MCF 10A (cell line): Measurements from ENCODE around the gene PRMT1. TPM values are rescaled to one million over a fixed set of nuclear protein-coding genes. Genes with fewer than 3 reads are reported as not detected.

Source experiments
- BruUV-seq: library from RNA; stranded (reverse); fragments of 400-500 nt; replicated peaks from 2 replicates; lab custom pipeline; 2021; lab: Mats Ljungman, UMichigan
- CTCF ChIA-PET: fragments of 300-600 bp; sonication (Branson Sonifier 250); formaldehyde crosslinking; extraction: SDS; loops from one replicate; lab custom pipeline; 2021; ENCODE audit warnings: antibody characterized with exemption, inconsistent platforms; lab: Yijun Ruan, JAX
- POLR2A ChIA-PET: fragments of 300-600, 350-650 bp; sonication (Branson Sonifier 250); formaldehyde crosslinking; extraction: SDS; loops from one replicate; lab custom pipeline; 2020; ENCODE audit warnings: antibody characterized with exemption, inconsistent platforms; lab: Yijun Ruan, JAX
- DNase-seq: peaks from one replicate; pipeline ENCODE4 v3.0.0-alpha.2; 2018; ENCODE audit not compliant: unreplicated experiment
- H3K27ac Mint-ChIP-seq: one replicate; pipeline ENCODE4 v1.8.0; 2022; ENCODE audit warnings: mild to moderate bottlenecking, low read depth, mixed read lengths; ENCODE audit not compliant: unreplicated experiment
- H3K27me3 Mint-ChIP-seq: one replicate; pipeline ENCODE4 v1.8.0; 2022; ENCODE audit warnings: mixed read lengths; ENCODE audit not compliant: insufficient read depth, unreplicated experiment
- H3K36me3 Mint-ChIP-seq: one replicate; pipeline ENCODE4 v1.8.0; 2022; ENCODE audit warnings: mild to moderate bottlenecking, moderate library complexity, mixed read lengths; ENCODE audit not compliant: insufficient read depth, unreplicated experiment
- H3K4me1 Mint-ChIP-seq: one replicate; pipeline ENCODE4 v1.8.0; 2022; ENCODE audit warnings: mixed read lengths; ENCODE audit not compliant: insufficient read depth, unreplicated experiment
- H3K4me3 Mint-ChIP-seq: one replicate; pipeline ENCODE4 v1.8.0; 2022; ENCODE audit warnings: mild to moderate bottlenecking, moderate library complexity, mixed read lengths; ENCODE audit not compliant: unreplicated experiment
- H3K9me3 Mint-ChIP-seq: one replicate; pipeline ENCODE4 v1.8.0; 2022; ENCODE audit warnings: mixed read lengths; ENCODE audit not compliant: unreplicated experiment
- intact Hi-C: fragments of 100-400 bp; cut with micrococcal nuclease; formaldehyde crosslinking; loops from 2 replicates; pipeline ENCODE4 v1.14.1; 2022
- total RNA-seq: library from RNA; stranded (reverse); gene quantifications from 2 replicates; pipeline ENCODE4 v1.2.3, GENCODE V29; 2022
- TF ChIP-seq, protein P1 (sequence below): fragments of 200-600 bp; IDR thresholded peaks from one replicate; pipeline ENCODE4 v1.8.0; 2022; ENCODE audit warnings: antibody characterized with exemption, mild to moderate bottlenecking; ENCODE audit not compliant: unreplicated experiment

The PRMT1 gene
- total RNA-seq, 1 experiment from 2014 or later = 304 TPM

GRCh38 chr19:49687566-49688316 is 10.7 kb downstream of the PRMT1 start:
- peaks cover 14% of the 10 kb centered on the region for H3K4me1 Mint-ChIP-seq
- H3K4me3 Mint-ChIP-seq = no peak overlapping the region
- CTCF ChIA-PET = interaction anchor here (0.6 kb wide), 1 partner anchor 9 kb away, joined by 3 read pairs; no protein-coding TSS in a partner anchor
- POLR2A ChIA-PET = no interaction called here
- DNase-seq = no peak
- TF ChIP-seq, protein P1, sequence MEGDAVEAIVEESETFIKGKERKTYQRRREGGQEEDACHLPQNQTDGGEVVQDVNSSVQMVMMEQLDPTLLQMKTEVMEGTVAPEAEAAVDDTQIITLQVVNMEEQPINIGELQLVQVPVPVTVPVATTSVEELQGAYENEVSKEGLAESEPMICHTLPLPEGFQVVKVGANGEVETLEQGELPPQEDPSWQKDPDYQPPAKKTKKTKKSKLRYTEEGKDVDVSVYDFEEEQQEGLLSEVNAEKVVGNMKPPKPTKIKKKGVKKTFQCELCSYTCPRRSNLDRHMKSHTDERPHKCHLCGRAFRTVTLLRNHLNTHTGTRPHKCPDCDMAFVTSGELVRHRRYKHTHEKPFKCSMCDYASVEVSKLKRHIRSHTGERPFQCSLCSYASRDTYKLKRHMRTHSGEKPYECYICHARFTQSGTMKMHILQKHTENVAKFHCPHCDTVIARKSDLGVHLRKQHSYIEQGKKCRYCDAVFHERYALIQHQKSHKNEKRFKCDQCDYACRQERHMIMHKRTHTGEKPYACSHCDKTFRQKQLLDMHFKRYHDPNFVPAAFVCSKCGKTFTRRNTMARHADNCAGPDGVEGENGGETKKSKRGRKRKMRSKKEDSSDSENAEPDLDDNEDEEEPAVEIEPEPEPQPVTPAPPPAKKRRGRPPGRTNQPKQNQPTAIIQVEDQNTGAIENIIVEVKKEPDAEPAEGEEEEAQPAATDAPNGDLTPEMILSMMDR = no peak
- H3K36me3 Mint-ChIP-seq = peaks cover 62% of the 10 kb centered on the region
- no peaks in the 10 kb centered on the region for H3K9me3 Mint-ChIP-seq
- H3K27me3 Mint-ChIP-seq = no peaks in the 10 kb centered on the region
- H3K27ac Mint-ChIP-seq = no peak overlapping the region
- intact Hi-C loops = no loop called here
- BruUV-seq = no TSS peak

DNA sequence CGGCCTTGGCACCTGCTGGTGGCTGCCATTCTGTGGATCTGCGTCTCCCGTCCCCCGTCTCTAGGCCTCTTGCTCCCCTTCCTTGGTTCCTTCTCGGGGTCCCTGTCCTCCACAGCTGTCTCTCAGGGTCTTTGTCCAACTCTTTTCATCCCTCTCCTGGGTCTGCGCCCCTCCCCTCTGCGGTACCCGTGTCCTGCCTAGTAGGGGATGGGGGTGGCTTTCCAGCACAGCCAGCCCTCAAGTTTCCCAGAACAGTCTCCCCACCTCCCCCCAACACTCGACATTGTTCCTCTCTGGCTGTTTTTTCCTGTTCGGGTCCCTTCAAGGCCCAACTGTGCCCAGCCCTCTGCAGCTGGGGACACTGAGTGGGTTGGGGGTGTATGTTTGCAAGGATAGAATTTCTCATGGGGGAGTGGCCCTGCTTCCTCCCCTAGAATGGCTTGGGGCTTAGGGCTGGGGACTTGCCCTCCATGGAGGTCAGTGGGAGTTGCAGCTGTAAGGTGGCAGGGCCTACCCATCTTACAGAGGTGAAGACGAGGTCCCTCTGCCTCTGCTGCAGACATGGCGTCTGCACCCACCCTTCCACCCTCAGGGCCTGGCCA is 11.6 kb downstream of the PRMT1 start:
- DNase-seq = no peak
- Mint-ChIP-seq H3K27ac (no peak overlapping the region), H3K36me3 (peaks cover 53% of the 10 kb centered on the region), H3K27me3 (no peaks in the 10 kb centered on the region), H3K4me1 (peaks cover 14% of the 10 kb centered on the region), H3K9me3 (no peaks in the 10 kb centered on the region), H3K4me3 (no peak overlapping the region)
- ChIA-PET CTCF (interaction anchor here (0.6 kb wide), 1 partner anchor 16 kb away, joined by 3 read pairs; no protein-coding TSS in a partner anchor), POLR2A (interaction anchor here (0.9 kb wide), 1 partner anchor 12 kb away, joined by 5 read pairs; the partner anchor contains the start of gene PRMT1)
- BruUV-seq = no TSS peak
- TF ChIP-seq, protein P1 = no peak
- intact Hi-C loops = no loop called here

DNA sequence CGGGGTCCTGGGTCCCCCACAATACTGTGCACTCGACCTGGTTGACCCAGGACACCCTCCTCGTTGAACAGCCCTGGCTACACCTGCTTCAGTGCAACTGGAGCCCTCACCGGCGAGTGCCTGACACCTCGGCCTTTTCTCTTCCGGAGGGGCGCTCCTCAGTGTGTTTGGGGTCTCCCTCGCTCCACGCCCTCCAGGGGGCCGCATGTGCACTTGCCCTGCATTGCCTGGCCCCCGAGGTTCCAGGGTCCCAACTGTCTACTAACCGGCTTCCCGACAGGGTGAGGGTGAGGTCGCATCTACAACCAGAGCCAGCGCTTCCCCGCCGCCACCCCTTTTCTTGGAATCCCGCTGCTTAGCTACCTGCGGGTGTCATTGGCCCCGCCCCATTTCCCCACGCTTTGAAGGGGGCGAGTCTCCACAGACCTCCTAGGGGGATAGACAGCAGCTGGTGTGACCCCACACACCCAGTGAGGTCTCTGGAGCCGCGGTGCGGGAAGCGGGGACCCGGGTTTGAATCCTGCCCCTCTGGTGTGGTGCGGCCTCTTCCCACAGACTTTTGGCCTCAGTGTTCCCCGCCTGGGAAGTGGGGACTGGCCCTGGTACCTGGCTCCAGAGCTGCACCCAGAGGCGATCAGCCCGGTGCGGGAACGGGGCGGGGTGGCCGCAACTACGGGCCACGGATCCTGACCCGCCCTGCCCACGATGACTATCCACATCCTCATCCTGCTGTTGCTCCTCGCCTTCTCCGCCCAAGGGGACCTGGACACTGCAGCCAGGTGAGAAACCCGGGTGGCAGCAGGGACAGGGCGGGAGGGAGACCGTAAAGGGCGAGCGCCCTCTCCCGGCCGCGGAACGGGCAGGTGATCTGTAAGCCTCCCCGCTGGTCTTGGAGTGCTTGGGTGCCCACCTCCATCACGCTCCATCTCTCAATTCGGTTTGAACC is 12.3 kb downstream of the PRMT1 start, which contains the start of gene ADM5:
Gene ADM5, plus strand, starts transcription at position 462 of the 946 bp plus-strand sequence. Its CDS starts 244 bp downstream, at position 706.
- H3K4me3 Mint-ChIP-seq = peak within 1 kb of the TSS; percentile 56
- TF ChIP-seq, protein P1 = no peak
- BruUV-seq = no TSS peak
- H3K4me1 Mint-ChIP-seq = peaks cover 14% of the 10 kb centered on the region
- no peak for DNase-seq
- ChIA-PET POLR2A (interaction anchor here (0.7 to 0.9 kb wide), 4 partner anchors 13 to 109 kb away, joined by 3 to 5 read pairs (median 3); partner anchors contain the start of genes PRMT1 and PRRG2), CTCF (interaction anchor here (0.6 kb wide), 2 partner anchors 17 to 231 kb away, joined by 3 to 4 read pairs; no protein-coding TSS in a partner anchor)
- H3K9me3 Mint-ChIP-seq = no peaks in the 10 kb centered on the region
- H3K36me3 Mint-ChIP-seq = peaks cover 46% of the 10 kb centered on the region
- H3K27ac Mint-ChIP-seq = no peak within 1 kb of the TSS
- intact Hi-C loops = no loop called here
- H3K27me3 Mint-ChIP-seq = no peaks in the 10 kb centered on the region
